DMS153 treated with DMSO at 0.1 percent for 48 hours (cell line): Measurements from ENCODE around the gene PSPH.

Source experiments
- DNase-seq: peaks from one replicate; lab custom pipeline; 2025; ENCODE audit not compliant: unreplicated experiment; lab: John Stamatoyannopoulos, UW

Gene PSPH

GRCh38 chr7:56007167-56007652 is 44.0 kb downstream of the PSPH start:
- no peak for DNase-seq

- no peak for DNase-seq
These were observed 47.5 kb downstream of the PSPH start for GRCh38 chr7:56003749-56004148.

- no peak for DNase-seq
These were observed 54.3 kb downstream of the PSPH start for GRCh38 chr7:55996856-55997500.

- DNase-seq, result no peak
These were observed 58.9 kb downstream of the PSPH start for GRCh38 chr7:55992346-55992745.

GRCh38 chr7:55983537-55983936 is 67.7 kb downstream of the PSPH start:
- DNase-seq, result no peak

- DNase-seq, result no peak
These were observed 71.0 kb downstream of the PSPH start for GRCh38 chr7:55980266-55980665.

GRCh38 chr7:55977831-55978230 is 73.4 kb downstream of the PSPH start:
- DNase-seq, result no peak

GRCh38 chr7:55975988-55976633 is 75.1 kb downstream of the PSPH start:
- peak; percentile 15 for DNase-seq

GRCh38 chr7:55973747-55974250 is 77.4 kb downstream of the PSPH start:
- no peak for DNase-seq

- DNase-seq, result no peak
These were observed 80.3 kb downstream of the PSPH start for GRCh38 chr7:55970978-55971377.

GRCh38 chr7:55970561-55970960 is 80.7 kb downstream of the PSPH start:
- DNase-seq, result no peak

- no peak for DNase-seq
These were observed 81.9 kb downstream of the PSPH start for GRCh38 chr7:55969391-55969790.

GRCh38 chr7:55966851-55967250 is 84.4 kb downstream of the PSPH start:
- DNase-seq, result no peak

- DNase-seq, result no peak
These were observed 85.3 kb downstream of the PSPH start for GRCh38 chr7:55965805-55966421.

GRCh38 chr7:55965100-55965470 is 86.2 kb downstream of the PSPH start:
- no peak for DNase-seq

- peak; percentile 32 for DNase-seq
These were observed 86.8 kb downstream of the PSPH start, which contains the start of gene NIPSNAP2 for GRCh38 chr7:55964261-55965099. Gene NIPSNAP2 (plus strand): TSS chr7:55964585. CDS start chr7:55964610, 25 bp downstream.

GRCh38 chr7:55963584-55964168 is 87.6 kb downstream of the PSPH start:
- DNase-seq, result no peak

- no peak for DNase-seq
These were observed 89.2 kb downstream of the PSPH start for GRCh38 chr7:55962014-55962413.
